ENCODE results near the gene SYNJ2. TPM values are rescaled to one million over a fixed set of nuclear protein-coding genes. Genes with fewer than 3 reads are reported as not detected.
"Not testable (repeated sequence)": the region's sequence is repeated elsewhere in the genome, so short reads cannot be mapped to it uniquely, and the experiment has no call there.

The SYNJ2 gene
- total RNA-seq, 1 donor from 2014 or later = 8.2 TPM

DNA sequence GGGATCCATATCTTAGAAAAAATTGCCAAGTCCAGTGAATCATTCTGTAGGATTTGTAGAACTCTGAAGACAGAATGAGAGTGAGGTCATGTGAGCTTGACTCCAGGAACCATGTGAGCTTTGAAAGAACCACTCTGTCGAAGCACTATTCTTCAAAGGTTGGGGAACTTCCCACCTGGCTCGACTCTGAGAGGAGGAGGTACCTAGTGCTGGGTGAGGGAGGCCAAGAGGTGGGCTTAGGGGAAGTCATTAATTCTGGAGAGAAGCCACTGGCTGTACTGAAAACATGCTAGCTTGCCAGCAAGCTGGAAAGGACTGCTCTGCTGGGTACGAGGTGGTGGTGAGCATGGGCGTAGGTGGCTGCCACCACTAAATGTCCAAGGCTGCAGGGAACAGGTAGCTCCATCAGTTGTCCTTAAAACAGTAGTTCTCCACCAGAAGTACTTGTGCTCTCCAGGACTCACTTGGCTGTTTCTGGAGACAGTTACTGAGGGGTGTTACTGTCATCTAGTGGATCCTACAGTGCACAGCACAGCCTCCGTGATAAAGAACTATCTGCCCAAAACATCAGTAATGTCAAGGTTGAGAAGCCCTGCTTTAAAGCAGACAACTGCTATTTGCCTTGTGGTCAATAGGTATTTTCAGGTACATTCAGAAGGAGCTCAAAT lies 34.7 kb upstream of the SYNJ2 start:
- H3K4me3 ChIP-seq (ENCODE audit: low read depth, low read length) = no peak overlapping the region
- peaks cover 11% of the 10 kb centered on the region for H3K36me3 ChIP-seq (ENCODE audit: control insufficient read depth, insufficient read depth, low read length)
- no peak for DNase-seq (ENCODE audit: low read depth)
- TF ChIP-seq, protein P1, sequence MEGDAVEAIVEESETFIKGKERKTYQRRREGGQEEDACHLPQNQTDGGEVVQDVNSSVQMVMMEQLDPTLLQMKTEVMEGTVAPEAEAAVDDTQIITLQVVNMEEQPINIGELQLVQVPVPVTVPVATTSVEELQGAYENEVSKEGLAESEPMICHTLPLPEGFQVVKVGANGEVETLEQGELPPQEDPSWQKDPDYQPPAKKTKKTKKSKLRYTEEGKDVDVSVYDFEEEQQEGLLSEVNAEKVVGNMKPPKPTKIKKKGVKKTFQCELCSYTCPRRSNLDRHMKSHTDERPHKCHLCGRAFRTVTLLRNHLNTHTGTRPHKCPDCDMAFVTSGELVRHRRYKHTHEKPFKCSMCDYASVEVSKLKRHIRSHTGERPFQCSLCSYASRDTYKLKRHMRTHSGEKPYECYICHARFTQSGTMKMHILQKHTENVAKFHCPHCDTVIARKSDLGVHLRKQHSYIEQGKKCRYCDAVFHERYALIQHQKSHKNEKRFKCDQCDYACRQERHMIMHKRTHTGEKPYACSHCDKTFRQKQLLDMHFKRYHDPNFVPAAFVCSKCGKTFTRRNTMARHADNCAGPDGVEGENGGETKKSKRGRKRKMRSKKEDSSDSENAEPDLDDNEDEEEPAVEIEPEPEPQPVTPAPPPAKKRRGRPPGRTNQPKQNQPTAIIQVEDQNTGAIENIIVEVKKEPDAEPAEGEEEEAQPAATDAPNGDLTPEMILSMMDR (IDR thresholded peaks at IDR 0.05; ENCODE audit: insufficient read depth, low read length, severe bottlenecking) = peak; percentile 15
- FAIRE-seq = no peak
- H3K27me3 ChIP-seq (ENCODE audit: control insufficient read depth, insufficient read depth, low read length) = no peaks in the 10 kb centered on the region

DNA sequence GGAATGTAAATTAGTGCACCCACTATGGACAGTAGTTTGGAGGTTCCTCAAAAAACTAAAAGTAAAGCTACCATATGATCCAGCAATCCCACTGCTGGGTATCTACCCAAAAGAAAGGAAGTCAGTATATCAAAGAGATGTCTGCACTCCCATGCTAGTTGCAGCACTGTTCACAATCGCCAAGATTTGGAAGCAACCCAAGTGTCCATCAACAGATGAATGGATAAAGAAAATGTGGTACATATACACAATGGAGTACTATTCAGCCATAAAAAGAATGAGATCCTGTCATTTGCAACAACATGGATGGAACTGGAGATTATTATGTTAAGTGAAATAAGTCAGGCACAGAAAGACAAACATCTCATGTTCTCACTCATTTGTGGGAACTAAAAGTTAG lies 30.8 kb upstream of the SYNJ2 start:
- FAIRE-seq = not testable (repeated sequence)

DNA sequence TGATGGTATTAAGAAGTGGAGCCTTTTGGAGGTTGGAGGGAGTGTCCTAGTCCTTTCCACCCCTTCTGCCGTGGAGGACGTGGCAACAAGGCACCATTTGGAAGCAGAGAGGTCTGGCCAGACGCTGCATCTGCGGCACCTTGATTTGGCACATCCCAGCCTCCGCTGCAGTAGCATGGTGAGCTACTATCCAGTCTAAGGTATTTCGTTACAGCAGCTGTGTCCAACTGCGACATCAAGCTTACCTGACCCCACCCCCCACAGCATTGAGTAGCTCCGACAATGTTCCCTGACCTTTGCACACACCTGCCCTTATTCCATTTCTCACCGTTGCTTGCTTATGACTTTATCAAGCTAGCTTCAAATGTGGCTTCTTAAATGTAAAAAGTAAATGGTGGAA lies 29.8 kb upstream of the SYNJ2 start:
- DNase-seq (ENCODE audit: low read depth) (no peak), FAIRE-seq (no peak)
- no peaks in the 10 kb centered on the region for H3K36me3 ChIP-seq (ENCODE audit: control insufficient read depth, insufficient read depth, low read length)
- H3K27me3 ChIP-seq (ENCODE audit: control insufficient read depth, insufficient read depth, low read length) = no peaks in the 10 kb centered on the region
- TF ChIP-seq, protein P1 (IDR thresholded peaks at IDR 0.05; ENCODE audit: insufficient read depth, low read length, severe bottlenecking) = no peak
- no peak overlapping the region for H3K4me3 ChIP-seq (ENCODE audit: low read depth, low read length)

More for the DNA sequence above, 30.8 kb upstream of the SYNJ2 start:
- not testable (repeated sequence) for H3K27me3 ChIP-seq (ENCODE audit: control insufficient read depth, insufficient read depth, low read length); DNase-seq (ENCODE audit: low read depth); H3K4me3 ChIP-seq (ENCODE audit: low read depth, low read length); H3K36me3 ChIP-seq (ENCODE audit: control insufficient read depth, insufficient read depth, low read length)

DNA sequence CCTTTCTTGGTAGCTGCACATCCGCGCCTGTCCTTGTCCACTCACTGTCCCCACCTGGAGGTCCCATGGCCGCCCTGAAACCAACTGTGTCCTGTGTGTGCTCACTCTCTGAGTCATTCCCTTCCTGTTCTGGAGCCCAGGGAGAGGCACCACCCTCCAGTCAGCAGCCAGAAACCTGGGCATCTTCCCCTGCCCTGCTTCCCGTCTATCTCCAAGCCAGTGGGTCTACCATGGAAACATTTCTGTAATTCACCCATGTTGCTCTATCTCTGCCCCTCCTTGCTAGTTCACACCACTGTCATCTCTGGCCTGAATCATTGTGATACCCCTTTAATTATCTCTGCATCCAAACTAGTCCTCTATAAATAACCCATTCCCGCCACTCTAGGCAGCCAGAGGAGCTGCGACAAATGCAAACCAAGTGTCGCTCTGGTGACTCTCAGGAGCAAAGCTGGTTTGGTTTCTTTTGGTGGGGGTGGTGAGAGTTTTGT lies 28.8 kb upstream of the SYNJ2 start:
- peak; percentile 33 for DNase-seq (ENCODE audit: low read depth)
- no peak for FAIRE-seq
- H3K4me3 ChIP-seq (ENCODE audit: low read depth, low read length) = no peak overlapping the region

DNA sequence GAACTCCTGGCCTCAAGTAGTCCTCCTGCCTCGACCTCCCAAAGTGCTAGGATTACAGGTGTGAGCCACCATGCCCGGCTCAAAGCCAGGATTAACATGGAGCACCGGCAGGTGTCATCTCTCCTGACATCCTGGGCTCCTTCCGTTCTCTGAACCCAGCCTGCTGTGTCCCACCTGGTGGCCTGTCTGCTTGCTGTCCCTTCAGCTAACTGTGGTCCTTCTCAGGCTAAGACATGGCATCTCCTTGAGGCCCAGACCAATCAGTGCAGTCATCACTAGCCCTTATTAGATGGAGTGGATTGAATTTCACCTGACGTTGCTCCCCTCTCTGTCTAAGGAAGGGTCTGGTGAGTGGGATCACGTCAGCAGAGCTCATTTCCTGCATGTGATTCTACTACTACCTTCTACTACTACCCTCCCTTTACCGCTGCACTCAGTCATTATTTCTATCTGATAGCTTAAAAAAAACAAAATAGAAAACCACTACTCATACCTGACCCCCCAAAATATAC lies 28.0 kb upstream of the SYNJ2 start:
- H3K36me3 ChIP-seq (ENCODE audit: control insufficient read depth, insufficient read depth, low read length) = no peaks in the 10 kb centered on the region
- FAIRE-seq = no peak
- no peak for DNase-seq (ENCODE audit: low read depth)
- H3K27me3 ChIP-seq (ENCODE audit: control insufficient read depth, insufficient read depth, low read length) = no peaks in the 10 kb centered on the region
- TF ChIP-seq, protein P1 (IDR thresholded peaks at IDR 0.05; ENCODE audit: insufficient read depth, low read length, severe bottlenecking) = no peak
- no peak overlapping the region for H3K4me3 ChIP-seq (ENCODE audit: low read depth, low read length)

More for the DNA sequence above, 28.8 kb upstream of the SYNJ2 start:
- no peaks in the 10 kb centered on the region for H3K27me3 ChIP-seq (ENCODE audit: control insufficient read depth, insufficient read depth, low read length)
- TF ChIP-seq, protein P1 (IDR thresholded peaks at IDR 0.05; ENCODE audit: insufficient read depth, low read length, severe bottlenecking) = no peak
- H3K36me3 ChIP-seq (ENCODE audit: control insufficient read depth, insufficient read depth, low read length) = no peaks in the 10 kb centered on the region

DNA sequence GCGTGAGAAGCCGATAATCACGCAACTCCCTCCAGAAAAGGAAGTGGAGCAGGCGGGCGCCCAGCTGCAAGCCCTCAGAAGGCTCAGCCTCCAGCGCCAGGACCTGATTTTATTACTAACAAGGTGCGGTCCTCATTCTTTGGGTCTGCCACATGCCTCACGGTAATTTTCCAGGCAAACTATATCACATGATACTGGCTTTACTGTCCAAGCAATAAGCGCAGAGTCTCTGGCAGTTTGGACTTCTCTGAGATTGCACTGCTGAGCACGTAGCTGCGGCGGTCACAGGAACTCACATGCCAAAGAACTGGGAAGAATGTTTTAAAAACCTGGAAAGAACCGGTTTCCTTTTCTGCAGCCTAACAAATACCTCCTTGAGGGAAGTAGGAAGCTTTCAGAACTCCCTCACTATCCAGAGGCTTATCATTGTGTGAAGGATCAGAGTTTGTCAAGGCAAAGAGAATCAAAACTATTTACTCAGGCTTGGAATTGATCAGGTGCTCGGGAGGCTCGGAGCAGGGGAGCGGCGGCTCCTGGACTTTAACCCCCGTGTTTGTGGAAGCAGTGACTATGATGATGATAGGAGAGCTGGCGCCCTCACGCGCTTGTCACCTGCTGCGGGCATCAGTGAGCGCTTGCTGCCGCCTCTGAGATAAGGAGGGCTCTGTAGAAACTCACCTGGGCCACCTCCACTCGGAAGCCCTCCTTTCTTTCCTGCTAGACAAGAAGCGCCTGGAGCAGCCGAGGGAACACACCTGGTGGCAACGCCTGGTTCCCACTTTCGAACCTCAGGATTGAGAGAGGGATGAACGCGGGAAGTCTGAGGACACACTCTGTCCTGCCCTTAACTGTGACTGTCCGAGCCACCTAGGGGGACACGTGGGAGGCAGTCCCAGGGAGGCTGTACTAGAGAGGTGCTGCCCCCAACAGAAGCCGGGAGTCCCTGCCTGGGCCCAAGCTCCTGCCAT lies 27.2 kb upstream of the SYNJ2 start:
- no peaks in the 10 kb centered on the region for H3K27me3 ChIP-seq (ENCODE audit: control insufficient read depth, insufficient read depth, low read length)
- peak overlapping the region; percentile 9 for H3K4me3 ChIP-seq (ENCODE audit: low read depth, low read length)
- H3K36me3 ChIP-seq (ENCODE audit: control insufficient read depth, insufficient read depth, low read length) = no peaks in the 10 kb centered on the region
- DNase-seq (ENCODE audit: low read depth) = peak; percentile 60
- TF ChIP-seq, protein P1 (IDR thresholded peaks at IDR 0.05; ENCODE audit: insufficient read depth, low read length, severe bottlenecking) = no peak
- FAIRE-seq = no peak

All from bronchial epithelial cell (primary cell).